NCI-H1105 (cell line): ENCODE data around the gene HGF.
"Not testable (repeated sequence)": the region's sequence is repeated elsewhere in the genome, so short reads cannot be mapped to it uniquely, and the experiment has no call there.

Experiments
- DNase-seq: peaks from one replicate; lab custom pipeline; 2025; lab: John Stamatoyannopoulos, UW

The HGF gene

DNA sequence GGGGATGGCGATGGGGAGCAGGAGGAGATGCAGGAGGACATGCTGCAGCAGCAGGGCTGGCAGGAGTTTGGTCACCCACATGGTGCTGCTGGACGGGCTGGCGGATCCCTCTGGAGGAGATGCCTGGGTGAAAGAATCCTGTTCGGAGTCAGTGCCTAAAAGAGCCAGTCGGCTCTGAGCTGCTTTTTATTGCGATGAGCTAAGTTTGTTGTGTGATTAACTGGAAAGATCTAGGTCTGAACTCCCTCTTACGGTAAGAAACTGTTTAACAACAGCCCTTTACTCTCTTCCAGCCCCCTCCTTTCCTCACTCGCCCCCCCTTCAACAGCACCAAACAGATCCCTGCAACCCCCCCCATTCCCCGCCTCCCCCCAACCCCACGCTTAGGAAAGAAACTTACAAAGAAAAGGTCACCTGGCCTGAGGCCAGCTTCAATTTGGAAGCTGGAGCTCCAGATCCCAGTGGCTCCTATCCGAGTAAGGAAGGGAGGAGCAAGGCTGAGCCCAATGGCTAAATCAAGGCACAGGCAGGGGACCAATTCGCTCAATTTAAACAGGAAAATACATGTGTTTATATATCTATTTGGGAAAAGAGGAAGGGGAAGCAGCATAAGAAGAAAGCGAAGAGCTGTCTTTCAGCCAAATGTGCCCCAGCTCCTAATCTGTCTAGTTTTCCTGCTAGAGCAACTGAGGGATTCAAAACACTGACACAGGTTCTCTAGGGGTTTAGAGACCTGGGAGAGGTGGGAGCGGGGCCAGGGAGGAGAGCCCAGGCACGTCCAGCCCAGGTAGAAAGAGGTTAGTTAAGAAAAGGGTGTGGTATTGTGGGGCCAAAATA lies at the start of gene HGF:
TSS of gene HGF (minus strand) at position 157 of the 837 bp plus-strand sequence. CDS start at position 81, 76 bp downstream.
- DNase-seq: peak; percentile 12

DNA sequence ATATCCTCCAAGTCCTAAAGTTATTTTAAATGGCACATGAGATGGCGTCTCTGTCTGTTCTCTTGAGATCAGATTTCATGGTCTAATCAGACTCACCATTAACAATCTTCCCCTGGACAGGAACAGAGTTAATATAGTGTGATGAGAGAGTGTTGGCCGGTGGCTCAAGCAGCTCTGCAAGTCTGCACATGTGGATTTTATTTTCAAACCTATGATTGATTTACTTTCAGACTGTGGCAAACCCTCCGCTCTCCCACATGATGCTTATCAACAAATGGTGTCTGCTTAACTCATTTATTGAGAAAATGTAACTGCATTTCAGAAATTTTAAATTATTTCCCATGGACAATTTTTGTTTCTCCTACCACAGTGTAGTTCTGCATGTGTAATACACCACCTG lies 46.5 kb upstream of the HGF start:
- DNase-seq: no peak

DNA sequence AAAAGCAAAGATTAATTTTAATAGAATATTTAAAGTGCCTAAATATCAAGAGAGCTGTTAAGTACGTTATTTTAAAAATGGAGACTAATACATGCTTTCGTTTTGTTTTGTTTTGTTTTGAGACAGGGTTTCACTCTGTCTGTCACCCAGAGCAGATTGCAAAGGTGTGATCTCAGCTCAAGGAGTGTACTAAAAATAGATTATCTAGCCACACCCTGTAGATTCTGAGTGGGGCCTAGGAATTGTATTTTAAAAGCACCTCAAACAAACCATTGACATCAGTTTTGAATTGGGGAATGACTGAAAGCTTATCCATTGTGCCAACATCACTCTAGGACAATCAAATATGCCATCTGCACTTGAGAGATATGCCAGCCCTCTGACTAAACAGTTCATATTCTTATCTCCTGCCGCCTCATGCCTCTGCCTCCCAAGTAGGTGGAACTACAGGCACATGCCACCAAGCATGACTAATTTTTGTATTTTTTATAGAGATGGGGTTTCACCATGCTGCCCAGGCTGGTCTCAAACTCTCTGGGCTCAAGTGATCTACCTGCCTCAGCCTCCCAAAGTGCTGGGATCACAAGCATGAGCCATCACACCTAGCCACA lies 43.1 kb upstream of the HGF start:
- not testable (repeated sequence) for DNase-seq

DNA sequence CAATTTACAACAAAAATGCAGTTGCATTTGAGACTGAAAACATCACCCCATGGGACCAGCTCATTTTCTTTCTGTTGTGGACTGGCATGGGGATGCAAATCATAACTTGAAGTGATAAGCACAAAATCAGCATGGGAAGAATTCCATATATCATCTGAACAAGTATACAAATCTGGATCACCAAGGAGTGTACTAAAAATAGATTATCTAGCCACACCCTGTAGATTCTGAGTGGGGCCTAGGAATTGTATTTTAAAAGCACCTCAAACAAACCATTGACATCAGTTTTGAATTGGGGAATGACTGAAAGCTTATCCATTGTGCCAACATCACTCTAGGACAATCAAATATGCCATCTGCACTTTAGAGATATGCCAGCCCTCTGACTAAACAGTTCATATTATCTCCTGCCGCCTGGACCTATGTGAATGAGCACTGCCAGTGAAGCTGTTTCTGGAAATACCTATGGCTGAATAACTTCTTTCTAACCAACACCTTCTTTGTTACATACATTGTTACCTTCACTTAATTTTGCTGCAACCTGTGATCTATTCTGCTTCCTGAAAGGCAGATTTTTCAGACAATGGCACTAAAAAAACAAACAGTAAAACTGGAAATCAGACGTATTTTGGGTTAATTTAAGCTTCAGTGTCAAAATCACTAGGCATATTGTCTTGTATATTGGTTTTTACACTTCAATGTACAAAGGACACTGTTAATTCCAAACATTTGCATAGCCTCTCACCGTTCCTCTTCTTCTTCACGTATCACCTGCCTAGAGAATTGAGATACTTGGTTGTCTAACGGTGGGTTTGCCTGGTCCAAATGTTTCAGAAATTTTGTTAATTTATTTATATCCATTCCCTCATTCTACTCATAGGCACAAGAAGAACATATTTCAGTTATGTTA lies 42.4 kb upstream of the HGF start:
- DNase-seq: no peak

DNA sequence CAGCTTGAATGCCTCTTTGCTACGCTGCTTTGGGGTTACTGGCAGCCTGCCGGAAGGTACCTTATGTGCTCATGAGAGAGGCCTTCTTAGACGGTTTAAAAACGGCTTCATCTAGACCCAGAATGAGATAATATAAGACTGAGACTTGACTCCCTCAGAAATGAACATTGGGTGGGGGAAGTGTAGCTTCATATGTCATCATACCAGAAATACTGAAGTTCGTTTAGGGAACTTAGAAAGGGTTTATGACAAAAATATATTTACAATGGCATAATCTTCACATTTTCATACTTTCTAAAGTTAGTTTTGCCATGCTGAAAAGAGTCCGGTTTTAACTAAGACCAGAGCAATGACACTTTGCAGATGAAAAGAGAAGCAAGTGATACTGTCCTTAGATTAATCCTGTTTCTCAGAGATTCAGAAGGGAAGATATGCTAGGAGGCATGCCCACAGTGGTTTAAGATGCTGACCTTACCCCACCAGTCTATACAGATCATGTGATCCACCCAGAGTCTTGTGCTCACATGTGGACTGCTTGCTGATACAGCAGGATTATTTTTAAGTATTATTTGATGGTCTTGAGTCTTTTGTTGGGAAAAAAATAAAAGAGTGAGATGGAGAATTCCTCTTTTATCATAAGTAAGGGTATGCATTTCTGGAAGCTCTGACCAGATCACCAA lies 40.8 kb upstream of the HGF start:
- no peak for DNase-seq

DNA sequence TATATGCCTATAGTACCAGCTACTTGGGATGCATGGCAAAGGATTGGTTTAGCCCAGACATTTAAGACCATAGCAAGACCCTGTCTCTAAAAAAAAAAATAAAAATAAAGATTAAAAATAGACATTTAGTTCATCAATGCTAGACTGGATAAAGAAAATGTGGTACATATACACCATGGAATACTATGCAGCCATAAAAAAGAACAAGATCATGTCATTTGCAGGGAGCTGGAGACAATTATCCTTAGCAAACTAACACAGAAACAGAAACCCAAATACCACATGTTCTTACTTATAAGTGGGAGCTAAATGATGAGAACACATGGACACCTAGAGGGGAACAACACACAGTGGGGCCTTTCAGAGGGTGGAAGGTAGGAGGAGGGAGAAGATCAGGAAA lies 38.5 kb upstream of the HGF start:
- DNase-seq: not testable (repeated sequence)

DNA sequence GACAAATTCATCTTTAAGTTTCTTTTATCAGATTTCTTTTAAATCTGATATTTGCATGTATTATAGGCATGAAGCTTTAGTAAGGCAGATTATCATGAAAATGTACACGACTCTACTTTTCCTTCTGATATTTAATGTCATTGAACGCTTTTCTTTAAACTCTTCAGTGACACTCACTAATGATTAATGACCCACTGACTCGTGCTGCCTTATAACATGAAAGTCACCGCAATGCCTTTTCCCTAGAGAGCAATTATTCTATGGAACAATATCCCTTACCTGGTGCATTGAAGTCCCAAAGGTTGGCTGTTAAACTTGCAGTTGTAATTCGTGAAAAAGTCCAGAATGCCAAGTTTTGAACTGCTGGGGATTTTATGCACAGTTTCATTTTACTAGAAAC lies 33.4 kb upstream of the HGF start:
- DNase-seq: no peak

DNA sequence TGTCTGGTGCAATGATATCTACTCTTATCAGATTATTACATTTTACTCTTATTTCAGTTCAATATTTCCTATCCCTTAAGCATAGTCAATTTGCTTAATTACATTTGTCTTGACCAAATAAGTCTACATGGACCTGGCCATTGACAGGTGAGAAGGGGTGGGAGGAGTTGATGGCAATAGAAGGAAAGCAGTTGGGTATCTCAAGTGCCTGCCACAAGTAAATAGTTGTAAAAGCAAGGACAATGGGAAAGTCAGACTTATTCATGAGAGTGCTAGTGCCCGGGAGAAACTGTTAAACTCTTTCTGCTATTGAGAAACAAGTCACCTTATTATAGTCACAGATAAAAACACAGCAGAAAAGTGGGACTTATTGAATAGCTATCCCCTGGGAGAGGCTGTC lies 32.4 kb upstream of the HGF start:
- DNase-seq: no peak

DNA sequence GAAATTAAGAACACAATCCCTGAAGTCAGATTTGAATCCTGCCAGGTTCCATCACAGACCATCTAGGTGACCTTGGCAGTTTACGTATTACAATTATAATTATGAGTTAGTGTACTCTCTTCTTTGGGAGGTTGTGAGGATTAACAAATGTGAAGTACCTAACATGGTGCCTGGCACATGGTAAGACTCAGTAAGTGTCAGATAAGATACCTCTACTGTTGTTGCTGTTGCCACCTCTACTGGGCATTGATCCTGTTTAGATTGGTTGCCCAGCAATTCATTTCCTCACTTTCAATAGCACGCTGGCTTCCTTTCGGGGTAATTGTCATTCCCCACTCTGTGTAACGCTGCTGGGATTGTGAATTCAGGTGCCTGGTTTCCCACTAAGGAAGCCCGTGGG lies 31.7 kb upstream of the HGF start:
- no peak for DNase-seq

DNA sequence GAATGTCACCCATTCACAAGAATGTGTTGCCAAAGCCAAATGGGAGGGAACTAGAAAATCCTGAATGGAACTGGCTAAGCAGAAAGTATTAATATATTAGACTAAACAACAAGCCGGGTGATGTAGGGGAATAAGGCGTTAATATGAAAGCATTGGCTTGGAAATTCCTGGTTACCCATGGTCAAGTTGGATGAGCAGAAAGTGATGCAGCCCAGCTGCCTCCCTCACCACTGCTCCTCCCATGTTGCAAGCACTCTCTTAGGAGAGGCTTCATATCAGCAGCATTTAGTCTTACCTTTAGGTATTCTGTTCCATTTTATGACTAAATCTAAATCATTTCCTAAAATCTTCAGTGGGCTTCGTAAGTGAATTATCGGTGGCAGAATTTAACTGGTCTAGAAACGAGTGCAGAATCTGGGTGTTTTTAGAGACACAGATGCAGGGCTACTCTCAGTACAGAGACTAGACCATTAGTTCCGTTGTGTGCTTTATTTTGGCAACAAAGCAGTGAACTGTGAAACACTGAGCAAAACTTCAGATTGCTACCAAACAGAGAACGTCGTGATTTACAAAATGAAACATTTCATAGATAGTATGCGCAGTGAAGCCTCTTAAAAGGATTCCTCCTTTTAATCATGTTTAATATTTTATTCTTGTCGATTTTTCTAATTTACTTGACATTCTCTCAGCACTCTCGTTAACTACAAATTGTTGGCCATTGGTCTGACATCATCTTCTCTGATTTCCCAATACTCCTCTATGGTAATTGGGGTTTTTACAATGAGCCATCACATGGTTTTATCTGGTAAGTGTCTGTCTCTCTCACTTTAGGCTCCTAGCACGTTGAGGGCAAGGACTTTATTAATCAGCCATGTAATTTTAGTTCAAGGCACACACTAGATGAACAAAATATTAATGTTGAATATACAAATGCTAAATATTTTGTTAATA lies 22.0 kb upstream of the HGF start:
- no peak for DNase-seq

DNA sequence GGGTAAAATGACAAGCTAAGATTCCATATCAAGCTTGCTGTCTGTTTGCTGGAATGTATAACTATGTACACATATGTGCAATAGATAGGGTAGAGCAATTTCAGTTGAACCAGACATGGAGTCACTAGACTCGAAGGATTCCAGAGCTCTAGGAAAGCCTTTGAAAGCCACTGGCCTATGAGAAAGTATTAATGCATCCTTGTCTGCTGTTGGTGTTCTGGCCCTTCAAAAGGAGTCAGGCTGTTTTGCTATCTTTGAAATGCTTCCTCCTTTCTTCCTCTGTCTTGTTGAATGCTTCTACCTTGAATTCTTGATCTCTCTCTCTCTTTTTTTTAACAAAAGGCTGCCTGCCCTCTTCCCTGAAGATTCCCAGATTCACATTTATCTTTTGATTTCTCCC lies 20.8 kb upstream of the HGF start:
- no peak for DNase-seq

DNA sequence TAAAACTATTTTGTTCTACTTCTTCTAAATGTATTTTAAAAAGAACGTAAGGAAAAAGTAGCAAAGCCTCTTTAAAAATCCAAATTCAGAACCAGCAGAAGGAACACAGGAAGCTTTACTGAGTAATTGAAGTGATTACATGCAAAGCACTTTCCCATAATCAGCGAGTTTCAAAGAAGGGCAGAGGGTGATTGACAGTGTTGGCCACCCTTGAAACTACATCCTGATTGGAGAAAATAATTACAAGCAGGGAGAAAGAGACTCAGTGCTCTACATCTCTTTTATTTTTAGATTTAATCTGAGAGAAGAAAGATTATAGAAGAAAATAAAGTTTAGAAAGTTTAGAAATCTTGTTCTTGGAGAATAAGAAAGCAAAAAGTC lies 20.3 kb upstream of the HGF start:
- DNase-seq: no peak

DNA sequence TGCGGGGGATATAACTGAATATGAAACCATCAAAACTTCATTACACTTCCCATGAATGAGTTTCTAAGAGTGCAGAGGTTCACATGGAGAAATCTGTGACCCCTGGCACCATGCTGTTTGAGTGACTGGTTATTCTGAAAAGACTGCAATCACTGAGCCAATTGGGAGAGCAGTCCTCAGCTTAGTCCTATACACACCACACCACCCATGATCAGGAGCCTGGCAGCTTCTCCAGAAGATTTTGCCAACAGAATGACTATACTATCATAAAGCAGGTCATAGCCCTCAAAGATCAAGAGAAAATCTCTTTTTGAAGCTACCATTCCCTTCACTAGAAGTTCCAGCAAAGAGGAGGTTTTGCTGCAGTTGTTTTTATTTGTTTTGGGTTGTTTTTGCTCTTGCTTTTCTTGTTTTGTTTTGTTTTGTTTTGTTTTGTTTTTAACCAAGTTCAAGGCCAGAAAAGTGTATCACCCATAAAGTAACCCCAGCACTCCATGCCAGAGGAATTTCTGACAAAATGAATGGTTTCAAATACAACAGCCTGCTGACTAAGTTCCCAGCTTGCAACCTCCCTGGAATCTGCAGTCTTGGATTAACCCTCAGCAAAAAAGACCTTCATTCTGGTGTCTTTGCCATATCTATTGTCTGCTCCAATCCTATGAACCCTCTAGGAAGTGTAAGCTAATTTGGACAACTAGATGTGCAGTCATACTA lies 19.7 kb upstream of the HGF start:
- DNase-seq: no peak

DNA sequence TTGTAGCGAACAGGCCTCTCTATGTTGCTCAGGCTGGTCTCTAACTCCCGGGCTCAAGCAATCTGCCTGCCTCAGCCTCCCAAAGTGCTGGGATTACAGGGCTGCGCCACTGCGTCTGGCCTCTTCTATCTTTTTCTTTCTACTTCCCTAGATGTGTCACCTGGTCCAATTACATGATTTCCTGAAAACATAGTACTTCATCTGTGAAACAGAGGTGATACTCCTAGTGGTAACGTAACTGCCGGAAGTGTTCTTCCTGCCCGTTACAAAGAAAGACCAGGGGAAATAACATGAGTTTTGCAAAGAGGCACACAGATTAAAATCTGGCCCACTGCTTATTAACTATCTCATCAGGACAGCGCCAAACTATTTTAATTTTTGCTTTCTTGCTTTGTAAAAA lies 18.4 kb upstream of the HGF start:
- DNase-seq: no peak

DNA sequence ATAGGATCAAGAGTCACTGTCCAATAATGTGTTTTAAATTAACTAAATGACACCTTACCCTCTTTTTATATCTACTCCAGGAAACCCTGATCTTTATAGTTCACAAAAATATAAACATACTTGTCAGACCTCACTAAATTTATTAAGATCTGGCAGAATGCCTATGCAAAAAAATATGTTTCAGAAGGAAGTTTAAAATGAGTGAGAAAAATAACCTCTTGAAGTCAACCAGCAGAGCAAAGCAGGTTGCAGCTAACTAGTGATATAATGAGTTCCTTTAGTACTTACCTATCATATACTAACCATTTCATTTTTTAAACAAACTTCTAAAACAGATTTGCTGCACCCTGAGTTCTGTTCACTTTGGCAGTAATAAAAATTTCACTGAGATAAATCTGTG lies 14.0 kb upstream of the HGF start:
- no peak for DNase-seq

DNA sequence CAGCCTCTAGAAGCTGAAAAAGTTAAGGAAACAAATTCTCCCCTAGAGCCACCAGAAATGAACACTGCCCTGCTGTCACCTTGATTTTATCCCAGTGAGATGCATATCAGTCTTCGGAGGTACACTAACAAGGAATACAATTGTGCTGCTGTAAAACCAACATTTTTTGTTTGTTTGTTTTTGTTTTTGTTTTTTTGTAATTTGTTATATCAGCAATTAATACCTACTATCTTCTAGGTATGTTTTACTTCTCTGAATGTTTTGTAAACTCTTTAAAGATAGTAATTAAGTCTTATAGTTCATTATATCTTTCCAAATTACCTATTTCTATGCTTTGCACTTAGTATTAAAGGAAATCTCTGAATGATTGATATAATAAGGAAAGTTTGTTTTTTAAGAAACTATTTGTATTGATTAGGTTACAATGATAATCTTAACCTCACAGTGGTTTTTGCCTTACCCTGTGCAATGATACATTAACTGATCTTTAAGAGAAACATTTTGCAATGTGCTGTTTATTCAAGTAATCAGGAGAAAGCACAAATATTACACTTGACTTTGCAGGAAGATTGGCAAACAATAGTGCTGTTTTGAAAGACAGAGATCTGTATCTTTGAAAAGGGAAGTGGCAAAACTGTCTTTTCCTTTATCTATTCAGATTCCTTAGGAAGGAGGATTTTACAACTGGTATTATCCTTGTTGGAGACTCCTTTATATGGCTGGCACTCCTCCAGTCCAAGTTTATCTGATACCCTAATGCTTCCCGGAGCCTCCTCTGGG lies 11.3 kb upstream of the HGF start:
- no peak for DNase-seq

DNA sequence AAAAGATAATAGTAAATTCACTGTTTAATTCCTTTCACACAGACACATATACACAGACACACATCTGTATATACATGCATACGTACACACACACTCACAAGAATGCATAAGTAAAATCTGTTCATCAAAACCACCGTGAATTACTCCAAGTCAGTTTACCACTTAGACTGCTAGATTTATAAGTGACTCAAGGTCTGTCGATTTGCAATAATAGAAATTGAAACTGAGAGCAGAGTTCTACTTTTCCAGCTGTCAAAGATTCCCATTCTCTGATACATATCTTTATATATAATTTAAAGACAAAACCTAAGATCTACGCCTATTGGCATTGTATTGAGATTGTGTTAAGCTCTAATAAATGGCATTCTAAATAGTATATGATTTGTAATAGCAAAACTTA lies 9.9 kb upstream of the HGF start:
- no peak for DNase-seq

DNA sequence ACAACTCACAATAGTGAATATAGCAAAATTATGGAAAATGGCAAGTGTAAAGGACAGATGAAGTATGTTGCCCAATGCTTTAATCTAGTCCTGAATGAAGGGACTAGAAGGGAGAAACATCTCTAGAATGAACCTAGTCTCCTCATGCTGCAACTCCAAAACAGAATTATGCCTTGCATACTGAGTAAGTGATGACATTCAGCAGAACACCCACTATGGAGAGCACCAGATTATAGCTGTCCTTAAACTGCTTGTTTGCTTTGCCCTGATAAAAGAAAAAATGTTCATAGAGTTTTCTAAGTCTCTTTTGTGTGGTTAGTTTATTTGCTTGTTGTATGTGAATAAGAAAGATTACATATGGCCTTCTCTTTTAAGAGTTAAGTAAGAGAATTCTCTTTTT lies 7.8 kb upstream of the HGF start:
- no peak for DNase-seq

DNA sequence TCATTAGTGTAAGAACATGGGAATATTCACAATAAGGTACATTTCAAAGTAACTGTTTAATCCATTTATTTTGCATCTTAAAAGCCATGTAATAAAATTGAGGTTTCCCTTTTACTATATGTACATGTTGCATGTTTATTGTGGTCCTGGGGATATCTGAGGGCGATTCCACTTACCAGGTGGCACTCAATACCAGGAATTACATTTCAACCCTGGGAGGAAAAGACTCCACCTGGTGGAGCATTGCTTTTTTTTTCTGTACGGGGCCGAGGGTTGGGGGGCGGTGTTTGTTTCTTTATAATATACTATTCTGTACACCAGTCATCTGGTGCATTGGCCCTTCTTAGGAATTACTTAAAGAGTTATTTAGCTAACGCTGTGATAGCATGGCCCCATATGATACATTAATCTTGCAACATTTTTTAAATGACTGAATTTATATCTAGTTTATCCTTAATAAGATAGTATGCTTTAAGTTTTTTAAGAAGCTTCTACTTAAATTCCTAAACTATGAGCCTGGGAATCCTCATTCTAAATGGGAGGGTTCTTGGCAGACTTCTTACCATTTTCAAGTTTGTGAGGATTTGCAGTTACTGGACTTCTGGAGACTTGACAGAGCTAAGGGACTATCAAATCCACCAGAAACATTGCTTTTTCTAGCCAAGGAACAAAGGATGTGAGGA lies 7.2 kb upstream of the HGF start:
- DNase-seq: no peak
